Activated naive CD8-positive, alpha-beta T cell treated with anti-CD3 and anti-CD28 coated beads, Interleukin-2, amount 50 U/mL, for 24 hours (primary cell): ENCODE data around the gene LTB.

Experiments used
- ATAC-seq: fragments of 150-1000 bp; cut with Tn5 transposase; one replicate; pipeline ENCODE4 v1.10.0; 2021
- DNase-seq: peaks from one replicate; pipeline ENCODE4 v3.0.0; 2021
- H3K27ac Mint-ChIP-seq: one replicate; pipeline ENCODE4 v1.8.0; 2021; ENCODE audit warnings: mild to moderate bottlenecking, mixed read lengths
- H3K27me3 Mint-ChIP-seq: one replicate; pipeline ENCODE4 v1.8.0; 2021; ENCODE audit warnings: mixed read lengths
- H3K36me3 Mint-ChIP-seq: one replicate; pipeline ENCODE4 v1.8.0; 2021; ENCODE audit warnings: low read depth, mixed read lengths
- H3K4me1 Mint-ChIP-seq: one replicate; pipeline ENCODE4 v1.8.0; 2021; ENCODE audit warnings: mixed read lengths
- H3K4me3 Mint-ChIP-seq: one replicate; pipeline ENCODE4 v1.8.0; 2021; ENCODE audit warnings: mild to moderate bottlenecking, moderate library complexity, mixed read lengths
- H3K9me3 Mint-ChIP-seq: one replicate; pipeline ENCODE4 v1.8.0; 2021; ENCODE audit warnings: mixed read lengths

The LTB gene, protein sequence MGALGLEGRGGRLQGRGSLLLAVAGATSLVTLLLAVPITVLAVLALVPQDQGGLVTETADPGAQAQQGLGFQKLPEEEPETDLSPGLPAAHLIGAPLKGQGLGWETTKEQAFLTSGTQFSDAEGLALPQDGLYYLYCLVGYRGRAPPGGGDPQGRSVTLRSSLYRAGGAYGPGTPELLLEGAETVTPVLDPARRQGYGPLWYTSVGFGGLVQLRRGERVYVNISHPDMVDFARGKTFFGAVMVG

GRCh38 chr6:31582230-31582643, at the start of gene LTB:
LTB (minus strand) TSS chr6:31582424; CDS start chr6:31582417, 7 bp downstream.
- peak within 1 kb of the TSS; percentile 87 for H3K27ac Mint-ChIP-seq
- H3K4me1 Mint-ChIP-seq: peaks cover 75% of the 10 kb centered on the region
- H3K36me3 Mint-ChIP-seq: peaks cover 32% of the 10 kb centered on the region
- ATAC-seq: no peak
- H3K4me3 Mint-ChIP-seq: peak within 1 kb of the TSS; percentile 99
- no peaks in the 10 kb centered on the region for H3K9me3 Mint-ChIP-seq
- no peak for DNase-seq
- no peaks in the 10 kb centered on the region for H3K27me3 Mint-ChIP-seq

DNA sequence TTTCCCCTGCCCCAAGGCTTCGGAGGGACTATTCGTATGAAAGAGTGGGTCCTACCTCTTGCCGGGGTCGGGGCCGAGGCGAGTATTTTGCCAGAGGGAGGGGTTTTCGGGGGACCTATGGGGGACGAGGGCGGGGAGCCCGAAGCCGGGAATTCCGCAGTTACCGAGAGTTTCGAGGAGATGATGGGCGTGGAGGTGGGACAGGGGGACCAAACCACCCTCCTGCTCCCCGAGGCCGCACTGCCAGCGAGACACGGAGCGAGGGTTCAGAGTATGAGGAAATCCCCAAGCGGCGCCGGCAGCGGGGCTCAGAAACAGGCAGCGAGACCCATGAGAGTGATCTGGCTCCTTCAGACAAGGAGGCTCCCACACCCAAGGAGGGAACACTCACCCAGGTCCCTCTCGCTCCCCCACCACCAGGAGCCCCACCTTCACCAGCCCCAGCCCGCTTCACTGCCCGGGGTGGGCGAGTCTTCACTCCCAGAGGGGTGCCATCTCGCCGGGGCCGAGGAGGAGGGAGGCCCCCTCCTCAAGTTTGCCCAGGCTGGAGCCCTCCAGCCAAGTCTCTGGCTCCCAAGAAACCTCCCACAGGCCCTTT, 49.6 kb upstream of the LTB start:
- H3K27ac Mint-ChIP-seq: no peak overlapping the region
- H3K36me3 Mint-ChIP-seq: peaks cover 63% of the 10 kb centered on the region

DNA sequence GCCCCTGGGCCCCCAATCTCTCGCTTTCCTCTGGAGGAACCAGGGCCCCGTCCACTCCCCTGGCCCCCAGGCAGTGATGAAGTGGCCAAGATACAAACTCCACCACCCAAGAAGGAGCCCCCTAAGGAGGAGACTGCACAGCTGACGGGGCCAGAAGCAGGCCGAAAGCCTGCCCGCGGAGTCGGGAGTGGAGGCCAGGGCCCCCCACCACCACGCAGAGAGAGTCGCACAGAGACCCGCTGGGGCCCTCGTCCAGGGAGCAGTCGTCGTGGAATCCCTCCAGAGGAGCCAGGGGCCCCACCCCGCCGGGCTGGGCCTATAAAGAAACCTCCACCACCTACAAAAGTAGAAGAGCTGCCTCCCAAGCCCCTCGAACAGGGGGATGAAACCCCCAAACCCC, 49.0 kb upstream of the LTB start:
- ATAC-seq: no peak
- DNase-seq: no peak
- peaks cover 63% of the 10 kb centered on the region for H3K36me3 Mint-ChIP-seq
- no peaks in the 10 kb centered on the region for H3K9me3 Mint-ChIP-seq
- H3K27me3 Mint-ChIP-seq: no peaks in the 10 kb centered on the region
- H3K4me3 Mint-ChIP-seq: no peak overlapping the region
- H3K27ac Mint-ChIP-seq: no peak overlapping the region
- peaks cover 3% of the 10 kb centered on the region for H3K4me1 Mint-ChIP-seq

More for the DNA sequence above, 49.6 kb upstream of the LTB start:
- Mint-ChIP-seq H3K4me1 (peaks cover 2% of the 10 kb centered on the region), H3K27me3 (no peaks in the 10 kb centered on the region), H3K9me3 (no peaks in the 10 kb centered on the region), H3K4me3 (no peak overlapping the region)
- ATAC-seq (no peak), DNase-seq (no peak)

DNA sequence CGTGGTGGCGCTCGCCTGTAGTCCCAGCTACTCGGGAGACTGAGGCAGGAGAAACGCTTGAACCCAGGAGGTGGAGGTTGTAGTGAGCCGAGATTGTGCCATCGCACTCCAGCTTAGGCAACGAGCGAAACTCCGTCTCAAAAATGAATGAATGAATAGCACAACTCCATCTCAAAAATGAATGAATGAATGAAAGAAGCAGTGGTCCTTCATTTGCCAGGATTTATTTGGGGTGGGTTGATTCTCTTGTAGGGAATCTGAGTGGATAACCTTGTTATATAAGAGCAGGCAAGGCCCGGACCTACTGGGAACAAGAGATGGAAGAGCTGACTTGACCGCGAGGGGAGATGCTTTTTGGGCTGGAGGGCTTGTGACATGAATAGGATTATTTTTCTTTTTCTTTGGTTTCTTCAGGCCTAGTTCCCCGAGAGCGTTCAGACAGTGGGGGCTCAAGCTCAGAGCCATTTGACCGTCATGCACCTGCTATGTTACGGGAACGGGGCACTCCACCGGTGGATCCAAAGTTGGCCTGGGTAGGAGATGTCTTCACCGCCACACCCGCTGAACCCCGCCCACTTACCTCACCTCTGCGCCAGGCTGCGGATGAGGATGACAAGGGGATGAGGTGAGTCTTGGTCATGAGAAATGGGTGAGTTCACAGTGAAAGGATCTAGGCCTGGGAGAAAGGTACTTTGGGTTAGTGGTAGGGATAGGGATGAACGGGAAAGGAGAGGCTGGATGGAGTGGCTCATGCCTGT, 48.1 kb upstream of the LTB start:
- H3K4me3 Mint-ChIP-seq: no peak overlapping the region
- H3K9me3 Mint-ChIP-seq: no peaks in the 10 kb centered on the region
- ATAC-seq (no peak), DNase-seq (no peak)
- no peaks in the 10 kb centered on the region for H3K27me3 Mint-ChIP-seq
- peaks cover 68% of the 10 kb centered on the region for H3K36me3 Mint-ChIP-seq
- H3K4me1 Mint-ChIP-seq: peaks cover 3% of the 10 kb centered on the region
- no peak overlapping the region for H3K27ac Mint-ChIP-seq

- H3K4me3 Mint-ChIP-seq: no peak overlapping the region
- H3K9me3 Mint-ChIP-seq: no peaks in the 10 kb centered on the region
- peaks cover 68% of the 10 kb centered on the region for H3K36me3 Mint-ChIP-seq
- ATAC-seq (no peak), DNase-seq (no peak)
- peak overlapping the region; percentile 59 for H3K27ac Mint-ChIP-seq
- H3K27me3 Mint-ChIP-seq: no peaks in the 10 kb centered on the region
- H3K4me1 Mint-ChIP-seq: peaks cover 3% of the 10 kb centered on the region
Measured at GRCh38 chr6:31629014-31629413, 46.8 kb upstream of the LTB start.

GRCh38 chr6:31627690-31628287, 45.6 kb upstream of the LTB start:
- H3K4me3 Mint-ChIP-seq: no peak overlapping the region
- DNase-seq: no peak
- H3K4me1 Mint-ChIP-seq: peaks cover 11% of the 10 kb centered on the region
- no peaks in the 10 kb centered on the region for H3K27me3 Mint-ChIP-seq
- H3K36me3 Mint-ChIP-seq: peaks cover 73% of the 10 kb centered on the region
- no peaks in the 10 kb centered on the region for H3K9me3 Mint-ChIP-seq
- H3K27ac Mint-ChIP-seq: no peak overlapping the region
- no peak for ATAC-seq

GRCh38 chr6:31626952-31627351, 44.7 kb upstream of the LTB start:
- DNase-seq (no peak), ATAC-seq (no peak)
- Mint-ChIP-seq H3K4me3 (no peak overlapping the region), H3K27ac (no peak overlapping the region), H3K27me3 (no peaks in the 10 kb centered on the region), H3K9me3 (no peaks in the 10 kb centered on the region), H3K36me3 (peaks cover 79% of the 10 kb centered on the region), H3K4me1 (peaks cover 19% of the 10 kb centered on the region)

- no peak for DNase-seq
- Mint-ChIP-seq H3K4me1 (peaks cover 33% of the 10 kb centered on the region), H3K27me3 (no peaks in the 10 kb centered on the region), H3K27ac (peak overlapping the region; percentile 33), H3K4me3 (no peak overlapping the region), H3K9me3 (no peaks in the 10 kb centered on the region), H3K36me3 (peaks cover 80% of the 10 kb centered on the region)
- no peak for ATAC-seq
Measured at GRCh38 chr6:31624070-31624469, 41.8 kb upstream of the LTB start.

- no peak for DNase-seq
- ATAC-seq: no peak
- peak overlapping the region; percentile 96 for H3K27ac Mint-ChIP-seq
- peak overlapping the region; percentile 96 for H3K4me3 Mint-ChIP-seq
- H3K27me3 Mint-ChIP-seq: no peaks in the 10 kb centered on the region
- H3K36me3 Mint-ChIP-seq: peaks cover 72% of the 10 kb centered on the region
- H3K4me1 Mint-ChIP-seq: peaks cover 40% of the 10 kb centered on the region
- no peaks in the 10 kb centered on the region for H3K9me3 Mint-ChIP-seq
Measured at GRCh38 chr6:31622684-31623091, 40.5 kb upstream of the LTB start.

DNA sequence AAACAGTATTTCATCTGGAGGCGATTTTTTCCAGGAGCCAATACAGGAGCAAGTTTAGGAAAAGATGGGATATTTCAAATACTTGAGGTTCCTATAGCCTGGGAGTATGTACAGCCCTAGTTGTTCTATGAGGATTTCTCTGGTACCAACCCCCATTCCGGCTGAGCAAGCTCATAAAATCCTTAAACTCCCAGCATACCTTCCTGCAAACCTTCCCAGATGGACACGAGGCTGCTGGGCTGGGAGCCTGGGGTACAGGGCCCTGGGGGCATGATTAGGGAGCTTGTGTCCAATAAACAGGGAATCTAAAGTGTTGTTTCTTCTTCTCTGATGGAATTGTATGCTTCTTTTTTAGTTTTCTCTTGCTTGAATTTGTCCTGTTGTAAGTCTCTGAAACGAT, 39.8 kb upstream of the LTB start:
- ATAC-seq: no peak
- Mint-ChIP-seq H3K36me3 (peaks cover 66% of the 10 kb centered on the region), H3K4me1 (peaks cover 43% of the 10 kb centered on the region), H3K9me3 (no peaks in the 10 kb centered on the region), H3K4me3 (peak overlapping the region; percentile 96), H3K27me3 (no peaks in the 10 kb centered on the region), H3K27ac (peak overlapping the region; percentile 96)
- no peak for DNase-seq

DNA sequence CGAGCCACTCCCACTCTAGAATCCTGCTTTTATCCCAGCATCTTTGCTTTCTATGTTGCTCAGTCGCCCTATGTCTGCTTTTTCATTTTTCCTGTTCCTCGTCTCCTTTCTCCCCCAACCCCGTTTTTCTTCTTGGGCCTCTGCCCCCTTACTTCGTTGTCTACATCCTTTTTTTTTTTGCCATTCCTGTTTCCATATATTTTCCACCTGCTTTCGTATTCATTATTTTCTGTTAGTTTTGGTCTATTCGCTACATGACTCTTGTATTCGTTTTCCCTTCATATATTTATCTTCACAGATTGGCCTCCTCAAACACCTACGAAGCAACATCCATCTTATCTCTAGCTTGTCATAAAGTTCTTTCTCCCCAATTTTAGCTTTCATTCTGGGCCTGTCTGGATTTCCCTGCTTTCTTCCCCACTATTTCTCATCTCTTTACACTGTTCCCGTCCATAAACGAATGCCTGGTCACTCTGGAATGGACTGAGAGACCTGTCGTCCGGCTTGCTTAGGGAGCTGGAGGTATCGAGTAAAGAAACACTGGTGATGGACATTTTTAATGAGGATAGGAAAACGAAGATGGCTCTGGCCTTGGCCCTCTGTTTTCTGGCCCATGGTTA, 39.2 kb upstream of the LTB start:
- DNase-seq (no peak), ATAC-seq (no peak)
- Mint-ChIP-seq H3K4me3 (peak overlapping the region; percentile 96), H3K4me1 (peaks cover 46% of the 10 kb centered on the region), H3K36me3 (peaks cover 67% of the 10 kb centered on the region), H3K27ac (peak overlapping the region; percentile 96), H3K27me3 (no peaks in the 10 kb centered on the region), H3K9me3 (no peaks in the 10 kb centered on the region)

DNA sequence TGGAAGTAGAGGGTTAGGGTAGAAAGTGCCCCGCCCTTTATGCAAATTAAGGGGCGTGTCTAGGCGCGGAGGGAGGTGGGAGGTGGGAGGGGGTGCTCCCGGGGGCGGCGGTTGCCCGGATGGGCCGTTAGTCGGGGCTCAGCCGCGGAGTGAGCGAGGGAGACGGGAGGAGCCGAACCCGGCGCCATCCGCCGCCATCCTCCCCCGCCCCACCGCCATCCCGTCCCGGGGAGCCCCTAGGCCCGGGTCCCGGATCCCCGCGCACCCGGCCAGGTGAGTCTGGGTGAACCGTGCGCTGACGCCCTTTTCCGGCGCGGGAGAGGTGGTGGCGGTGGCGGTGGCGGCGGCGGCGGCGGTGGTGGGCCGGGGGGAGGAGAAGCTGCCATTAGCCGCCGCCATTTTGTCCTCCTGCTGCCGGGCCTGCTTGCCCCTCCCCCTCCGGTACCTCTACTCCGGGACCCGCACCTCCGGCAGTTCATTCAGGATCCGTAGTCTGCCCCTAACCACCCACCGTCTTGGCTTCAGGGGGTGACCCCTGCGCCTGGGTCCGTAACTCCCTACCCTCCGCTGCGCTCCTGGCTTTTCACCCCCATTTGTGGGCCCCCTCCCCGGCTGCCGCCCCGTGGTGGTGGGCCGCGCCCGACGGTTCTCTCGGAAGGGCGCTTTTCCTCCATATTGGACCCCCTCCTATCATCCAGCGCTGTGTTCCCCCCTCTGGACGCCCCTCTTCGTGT, 38.5 kb upstream of the LTB start, which contains the start of gene PRRC2A:
PRRC2A (plus strand) TSS at position 130 of the 734 bp plus-strand sequence. CDS start 2,075 bp downstream, outside the sequence.
- H3K9me3 Mint-ChIP-seq: no peaks in the 10 kb centered on the region
- peak within 1 kb of the TSS; percentile 99 for H3K27ac Mint-ChIP-seq
- H3K4me3 Mint-ChIP-seq: peak within 1 kb of the TSS; percentile 96
- H3K36me3 Mint-ChIP-seq: peaks cover 60% of the 10 kb centered on the region
- DNase-seq (peak; percentile 97), ATAC-seq (peak; percentile 70)
- H3K27me3 Mint-ChIP-seq: no peaks in the 10 kb centered on the region
- H3K4me1 Mint-ChIP-seq: peaks cover 53% of the 10 kb centered on the region

DNA sequence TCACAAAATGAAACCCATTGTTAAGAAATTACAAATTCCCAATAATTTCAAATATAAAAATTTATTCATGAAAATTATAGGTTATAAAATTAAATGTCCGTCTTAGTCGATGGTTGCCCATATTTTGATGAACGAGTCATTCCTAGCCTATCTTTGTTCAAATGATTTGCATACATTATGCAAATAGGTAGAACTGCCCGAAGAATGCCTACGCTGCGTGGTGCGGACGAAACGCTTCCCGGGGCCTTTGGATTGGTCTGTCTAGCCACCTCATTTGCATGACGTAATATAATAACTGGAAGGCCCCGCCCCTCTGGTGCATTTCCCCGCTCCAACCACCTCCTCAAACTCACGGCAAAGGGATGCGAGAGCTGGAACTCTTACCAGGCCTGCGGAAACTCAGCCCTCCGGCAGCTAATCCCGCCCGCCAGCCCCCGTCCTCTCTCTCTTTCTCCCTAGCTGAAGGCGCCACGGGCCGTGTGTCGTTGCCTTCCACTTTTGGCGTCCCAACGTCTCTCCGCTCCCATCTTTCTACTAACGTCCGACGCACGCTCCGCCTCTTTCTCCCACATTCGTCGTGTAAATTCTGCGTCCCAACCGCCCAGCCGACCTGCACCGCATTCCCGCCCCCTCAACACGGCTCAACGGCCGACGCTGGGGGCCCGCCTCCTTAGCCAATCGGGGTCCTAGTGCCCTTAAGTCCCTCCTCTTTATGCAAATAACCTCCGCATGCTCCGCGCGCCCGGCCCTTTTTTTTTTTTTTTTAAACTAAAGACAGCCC, 37.8 kb upstream of the LTB start:
- peaks cover 53% of the 10 kb centered on the region for H3K36me3 Mint-ChIP-seq
- H3K27me3 Mint-ChIP-seq: no peaks in the 10 kb centered on the region
- peak overlapping the region; percentile 99 for H3K27ac Mint-ChIP-seq
- H3K9me3 Mint-ChIP-seq: no peaks in the 10 kb centered on the region
- DNase-seq (peak; percentile 96), ATAC-seq (peak; percentile 82)
- peaks cover 61% of the 10 kb centered on the region for H3K4me1 Mint-ChIP-seq
- peak overlapping the region; percentile 96 for H3K4me3 Mint-ChIP-seq
